Stomach (tissue), 9 donors: Measurements from ENCODE around the gene TADA2A. TPM values are rescaled to one million over a fixed set of nuclear protein-coding genes. Genes with fewer than 3 reads are reported as not detected.

ENCODE experiments used
- DNase-seq, 2 donors: peaks; one replicate each; pipeline versions ENCODE4 v3.0.0 to v3.0.0-alpha.2; 2013 to 2019
- H3K27ac ChIP-seq, 5 donors: fragments of 200-600 bp in 4 of 5; sonication (generic) in 4 of 5; one replicate each; pipeline ENCODE4 v1.5.1; 2013 to 2019; ENCODE audit warnings: mild to moderate bottlenecking in 1 of 5, moderate library complexity in 1 of 5
- H3K27me3 ChIP-seq, 3 donors: fragments of 200-600 bp; sonication (generic); one replicate each; pipeline ENCODE4 v1.5.1; 2017 to 2019; ENCODE audit warnings: mixed run types in 1 of 3
- H3K36me3 ChIP-seq, 4 donors: fragments of 200-600 bp; sonication (generic); 1 replicate in 3 of 4; 2 replicates in 1 of 4; pipeline ENCODE4 v1.5.1; 2016 to 2019
- H3K4me1 ChIP-seq, 4 donors: fragments of 200-600 bp; sonication (generic); one replicate each; pipeline ENCODE4 v1.5.1; 2016 to 2019
- H3K4me3 ChIP-seq, 4 donors: fragments of 200-600 bp; sonication (generic) in 3 of 4; one replicate each; pipeline ENCODE4 v1.5.1; 2016 to 2019; ENCODE audit warnings: mild to moderate bottlenecking in 1 of 4
- H3K9me3 ChIP-seq, 4 donors: fragments of 200-600 bp; sonication (generic); one replicate each; pipeline ENCODE4 v1.5.1; 2016 to 2019
- EP300 ChIP-seq: sonication (generic); formaldehyde crosslinking; IDR thresholded peaks from one replicate; pipeline ENCODE4 v1.6.1; 2017; ENCODE audit warnings: antibody characterized with exemption
- POLR2A ChIP-seq, 4 donors: fragments of 450-650 bp; IDR thresholded peaks; one replicate each; pipeline ENCODE4 v1.6.1; 2016; ENCODE audit warnings: antibody characterized with exemption in 4 of 4, control low read depth in 2 of 4, mild to moderate bottlenecking in 1 of 4, moderate library complexity in 1 of 4
- POLR2AphosphoS5 ChIP-seq, 3 donors: sonication (generic); formaldehyde crosslinking; IDR thresholded peaks; one replicate each; pipeline ENCODE4 v1.6.1; 2016; ENCODE audit warnings: antibody characterized with exemption in 3 of 3
- WGBS, 5 donors: extraction: QIAGEN DNeasy Blood & Tissue Kit in 3 of 5; methylation state at CpG; one replicate each; pipeline versions ENCODE4 v1.1.5 to v1.1.7; 2013 to 2018; 5-methylcytosine and 5-hydroxymethylcytosine counted together
- intact Hi-C: fragments of 100-400 bp; cut with DNase I; formaldehyde crosslinking; loops from one replicate; pipeline ENCODE4 v1.15.1; 2023; ENCODE audit warnings: low total_unique reads
- polyA plus RNA-seq, 3 donors: library from polyadenylated mRNA; stranded (reverse); fragments of 200-250 nt; gene quantifications; one replicate each; pipeline ENCODE4 v1.2.3, GENCODE V29; 2013
- total RNA-seq, 5 donors: library from RNA; depleted of rRNA; stranded (reverse); fragments of >200 nt; gene quantifications; one replicate each; pipeline versions ENCODE4 v1.1.0 to v1.2.3, GENCODE V29; 2014 to 2016
- TF ChIP-seq, protein P1 (sequence below), 7 experiments: fragments of 450-650 bp in 4 of 7; fragments of 200-600 bp in 3 of 7; sonication (generic) in 3 of 7; IDR thresholded peaks; one replicate each; pipeline ENCODE4 v1.5.1; 2016 to 2019; ENCODE audit warnings: antibody characterized with exemption in 7 of 7, control low read depth in 2 of 7, mild to moderate bottlenecking in 1 of 7
- donor health status: healthy with polysubstance abuse.
- donor health status: Bipolar disorder and iron deficiency.
- donor health status: healthy.

Gene TADA2A
- total and polyA plus RNA-seq, 8 donors, result 6.5 to 54.3 (median 9.3) TPM

GRCh38 chr17:37359682-37360188 is 47.0 kb upstream of the TADA2A start:
- DNase-seq, result no peak
- 5 to 21% (median 13%) methylated on average over 16 to 18 of the region's 18 CpGs for WGBS, 5 donors
- TF ChIP-seq EP300, result no peak
- TF ChIP-seq, protein P1, sequence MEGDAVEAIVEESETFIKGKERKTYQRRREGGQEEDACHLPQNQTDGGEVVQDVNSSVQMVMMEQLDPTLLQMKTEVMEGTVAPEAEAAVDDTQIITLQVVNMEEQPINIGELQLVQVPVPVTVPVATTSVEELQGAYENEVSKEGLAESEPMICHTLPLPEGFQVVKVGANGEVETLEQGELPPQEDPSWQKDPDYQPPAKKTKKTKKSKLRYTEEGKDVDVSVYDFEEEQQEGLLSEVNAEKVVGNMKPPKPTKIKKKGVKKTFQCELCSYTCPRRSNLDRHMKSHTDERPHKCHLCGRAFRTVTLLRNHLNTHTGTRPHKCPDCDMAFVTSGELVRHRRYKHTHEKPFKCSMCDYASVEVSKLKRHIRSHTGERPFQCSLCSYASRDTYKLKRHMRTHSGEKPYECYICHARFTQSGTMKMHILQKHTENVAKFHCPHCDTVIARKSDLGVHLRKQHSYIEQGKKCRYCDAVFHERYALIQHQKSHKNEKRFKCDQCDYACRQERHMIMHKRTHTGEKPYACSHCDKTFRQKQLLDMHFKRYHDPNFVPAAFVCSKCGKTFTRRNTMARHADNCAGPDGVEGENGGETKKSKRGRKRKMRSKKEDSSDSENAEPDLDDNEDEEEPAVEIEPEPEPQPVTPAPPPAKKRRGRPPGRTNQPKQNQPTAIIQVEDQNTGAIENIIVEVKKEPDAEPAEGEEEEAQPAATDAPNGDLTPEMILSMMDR (IDR thresholded peaks at IDR 0.05), result no peak
- TF ChIP-seq POLR2AphosphoS5 (IDR thresholded peaks at IDR 0.05), result no peak
- TF ChIP-seq POLR2A (IDR thresholded peaks at IDR 0.05), result no peak
- Histone ChIP-seq H3K27me3 (no peaks in the 10 kb centered on the region), H3K36me3 (no peaks in the 10 kb centered on the region), H3K4me3 (peak overlapping the region; percentile 63 to 94 (median 86)), H3K9me3 (no peaks in the 10 kb centered on the region), H3K4me1 (peaks cover 24 to 43% (median 30%) of the 10 kb centered on the region in 4 donors), H3K27ac (peak overlapping the region; percentile 83 to 92 (median 87))
- intact Hi-C loops, result no loop called here

GRCh38 chr17:37360632-37361031 is 46.1 kb upstream of the TADA2A start:
- peak in 1 of 2 donors; percentile 43 for DNase-seq
- peaks cover 24 to 43% (median 30%) of the 10 kb centered on the region in 4 donors for H3K4me1 ChIP-seq
- no peaks in the 10 kb centered on the region for H3K9me3 ChIP-seq

GRCh38 chr17:37361543-37361942 is 45.1 kb upstream of the TADA2A start:
- Histone ChIP-seq H3K4me1 (peaks cover 24 to 38% (median 27%) of the 10 kb centered on the region in 4 donors), H3K27me3 (no peaks in the 10 kb centered on the region), H3K4me3 (no peak overlapping the region), H3K36me3 (no peaks in the 10 kb centered on the region), H3K27ac (no peak overlapping the region), H3K9me3 (no peaks in the 10 kb centered on the region)
- peak in 1 of 2 donors; percentile 24 for DNase-seq
- WGBS, 5 donors, result 90 to 94% (median 93%) methylated on average over 4 of the region's 4 CpGs
- TF ChIP-seq POLR2AphosphoS5 (IDR thresholded peaks at IDR 0.05), result no peak
- intact Hi-C loops, result no loop called here

More at GRCh38 chr17:37360632-37361031, 46.1 kb upstream of the TADA2A start:
- peak overlapping the region in 4 of 5 donors; percentile 7 to 88 (median 86) for H3K27ac ChIP-seq
- TF ChIP-seq EP300, result no peak
- 55 to 71% (median 61%) methylated on average over 3 of the region's 3 CpGs for WGBS, 5 donors
- intact Hi-C loops, result no loop called here
- no peak overlapping the region for H3K4me3 ChIP-seq
- H3K36me3 ChIP-seq, result no peaks in the 10 kb centered on the region
- H3K27me3 ChIP-seq, result no peaks in the 10 kb centered on the region

GRCh38 chr17:37365589-37365988 is 41.1 kb upstream of the TADA2A start:
- DNase-seq, result no peak
- intact Hi-C loops, result no loop called here
- 58 to 84% (median 74%) methylated on average over 1 of the region's 1 CpG for WGBS, 5 donors
- Histone ChIP-seq H3K36me3 (no peaks in the 10 kb centered on the region), H3K9me3 (no peaks in the 10 kb centered on the region), H3K4me3 (no peak overlapping the region), H3K27ac (no peak overlapping the region), H3K27me3 (no peaks in the 10 kb centered on the region), H3K4me1 (peaks cover 0 to 7% (median 2%) of the 10 kb centered on the region in 4 donors)
- TF ChIP-seq EP300 (no peak), POLR2AphosphoS5 (IDR thresholded peaks at IDR 0.05) (no peak), POLR2A (IDR thresholded peaks at IDR 0.05) (no peak)
- TF ChIP-seq, protein P1 (IDR thresholded peaks at IDR 0.05), result no peak

DNA sequence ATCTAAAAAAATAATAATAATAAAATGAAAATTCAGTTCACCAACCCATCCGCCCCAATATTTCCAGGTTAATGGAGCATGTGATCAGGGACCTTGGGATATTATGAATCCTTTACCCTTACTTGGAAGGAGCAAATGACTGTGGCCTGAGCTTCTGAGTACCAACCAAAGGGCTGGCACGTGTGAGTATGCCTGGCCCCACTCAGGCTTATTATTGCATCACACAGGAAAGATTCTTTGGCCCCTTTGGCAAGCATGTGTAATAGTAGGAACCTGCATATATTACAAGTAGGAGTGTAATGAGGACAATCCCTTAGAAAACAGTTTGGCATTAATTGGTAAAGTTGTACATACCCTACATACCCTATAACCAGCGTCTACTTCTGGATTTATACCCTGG is 38.1 kb upstream of the TADA2A start:
- H3K4me1 ChIP-seq, result peaks cover 0 to 5% (median 1%) of the 10 kb centered on the region in 4 donors
- no peaks in the 10 kb centered on the region for H3K9me3 ChIP-seq
- intact Hi-C loops, result no loop called here
- no peak for DNase-seq
- H3K27me3 ChIP-seq, result no peaks in the 10 kb centered on the region
- WGBS, 5 donors, result 75 to 88% (median 84%) methylated on average over 3 of the region's 3 CpGs
- H3K4me3 ChIP-seq, result no peak overlapping the region
- TF ChIP-seq POLR2AphosphoS5 (IDR thresholded peaks at IDR 0.05), result no peak
- TF ChIP-seq, protein P1 (IDR thresholded peaks at IDR 0.05), result no peak
- TF ChIP-seq POLR2A (IDR thresholded peaks at IDR 0.05), result no peak
- no peak for TF ChIP-seq EP300
- no peaks in the 10 kb centered on the region for H3K36me3 ChIP-seq
- H3K27ac ChIP-seq, result no peak overlapping the region
